HepG2 (cell line): ENCODE data around the gene MYO7A. TPM values are rescaled to one million over a fixed set of nuclear protein-coding genes. Genes with fewer than 3 reads are reported as not detected.

ENCODE experiments used
- ARID2 ChIP-seq: sonication (generic); formaldehyde crosslinking; IDR thresholded peaks from 2 replicates; pipeline ENCODE4 v1.8.1; 2022; ENCODE audit warnings: mild to moderate bottlenecking, missing genetic modification reagents, borderline replicate concordance
- BRCA1 ChIP-seq: sonication (generic); formaldehyde crosslinking; IDR thresholded peaks from 2 replicates; pipeline ENCODE4 v1.4.0; 2020; ENCODE audit warnings: missing genetic modification reagents
- GABPB1 ChIP-seq: IDR thresholded peaks from 2 replicates; pipeline ENCODE4 v1.6.1; 2016; ENCODE audit warnings: mild to moderate bottlenecking, missing genetic modification reagents, moderate library complexity, missing compliant biosample characterization
- HMG20B ChIP-seq: conservative IDR thresholded peaks from 2 replicates; pipeline ENCODE4 v1.6.1; 2016; ENCODE audit warnings: missing genetic modification reagents, missing compliant biosample characterization
- HMGA1 ChIP-seq: sonication (generic); formaldehyde crosslinking; conservative IDR thresholded peaks from 2 replicates; pipeline ENCODE4 v1.4.0; 2020; ENCODE audit warnings: missing genetic modification reagents
- HNRNPH1 ChIP-seq: fragments of 200-400 bp; formaldehyde crosslinking; optimal IDR thresholded peaks from 2 replicates; pipeline ENCODE3; 2017; ENCODE audit warnings: mild to moderate bottlenecking, low read depth, low read length
- LCORL ChIP-seq, 2 experiments: fragments of 450-650 bp in 1 of 2; sonication (generic) in 1 of 2; formaldehyde crosslinking in 1 of 2; IDR thresholded peaks; 2 replicates each; pipeline versions ENCODE4 v1.5.0 to v1.6.1; 2017 to 2020; ENCODE audit warnings: antibody characterized with exemption in 1 of 2, missing genetic modification reagents in 1 of 2
- NFYB ChIP-seq: sonication (generic); formaldehyde crosslinking; IDR thresholded peaks from 2 replicates; pipeline ENCODE4 v1.4.0; 2020; ENCODE audit warnings: missing genetic modification reagents
- POGZ ChIP-seq: sonication (generic); formaldehyde crosslinking; IDR thresholded peaks from 2 replicates; pipeline ENCODE4 v1.4.0; 2020; ENCODE audit warnings: mild to moderate bottlenecking, missing genetic modification reagents
- PTBP1 ChIP-seq: fragments of 200-400 bp; formaldehyde crosslinking; IDR thresholded peaks from 2 replicates; pipeline ENCODE4 v1.6.1; 2018; ENCODE audit warnings: low read length, low read depth; ENCODE audit not compliant: poor library complexity, severe bottlenecking
- SMAD3 ChIP-seq: sonication (generic); formaldehyde crosslinking; IDR thresholded peaks from 2 replicates; pipeline ENCODE4 v1.4.0; 2020; ENCODE audit warnings: missing genetic modification reagents
- TBX3 ChIP-seq: fragments of 450-650 bp; IDR thresholded peaks from 2 replicates; pipeline ENCODE4 v1.6.1; 2017; ENCODE audit warnings: antibody characterized with exemption, mild to moderate bottlenecking, inconsistent platforms, borderline replicate concordance
- TRIM24 ChIP-seq: sonication (generic); formaldehyde crosslinking; IDR thresholded peaks from 2 replicates; pipeline ENCODE4 v1.8.0; 2022; ENCODE audit warnings: mild to moderate bottlenecking, missing genetic modification reagents
- ZBTB38 ChIP-seq: sonication (generic); formaldehyde crosslinking; IDR thresholded peaks from 2 replicates; pipeline ENCODE4 v1.5.1; 2020; ENCODE audit warnings: mild to moderate bottlenecking, missing genetic modification reagents
- ZKSCAN8 ChIP-seq: IDR thresholded peaks from 2 replicates; pipeline ENCODE4 v1.6.1; 2016; ENCODE audit warnings: borderline replicate concordance, missing genetic modification reagents, missing compliant biosample characterization
- ZNF251 ChIP-seq: sonication (generic); formaldehyde crosslinking; IDR thresholded peaks from 2 replicates; pipeline ENCODE4 v1.9.0; 2021; ENCODE audit warnings: mild to moderate bottlenecking, missing genetic modification reagents
- ZNF713 ChIP-seq: sonication (generic); formaldehyde crosslinking; IDR thresholded peaks from 2 replicates; pipeline ENCODE4 v1.4.0; 2020; ENCODE audit warnings: mild to moderate bottlenecking, missing genetic modification reagents
- ZNF775 ChIP-seq: sonication (generic); formaldehyde crosslinking; IDR thresholded peaks from 2 replicates; pipeline ENCODE4 v1.4.0; 2020; ENCODE audit warnings: missing genetic modification reagents, mild to moderate bottlenecking, moderate library complexity, borderline replicate concordance
- polyA plus RNA-seq, 8 experiments: library from polyadenylated mRNA; depleted of rRNA in 3 of 8; stranded (reverse) in 7 of 8; unstranded in 1 of 8; fragments of >200 nt; fragmentation: Illumina TruSeq in 4 of 8; extraction: Trizol in 4 of 8; gene quantifications; 2 replicates each; pipeline versions ENCODE4 v1.2.1 to v1.2.3, GENCODE V29; 2011 to 2016; ENCODE audit warnings: low read depth in 4 of 8, missing spikeins in 1 of 8, mixed read lengths in 1 of 8; ENCODE audit not compliant: insufficient read depth in 1 of 8
- total RNA-seq, 5 experiments: library from RNA; depleted of rRNA; stranded (reverse); fragments of >200 nt; fragmentation: Illumina TruSeq; extraction: Trizol; gene quantifications; 2 replicates each; pipeline ENCODE4 v1.2.3, GENCODE V29; 2016; ENCODE audit warnings: low read depth in 1 of 5
- TF ChIP-seq, protein P1 (sequence below): sonication (generic); formaldehyde crosslinking; IDR thresholded peaks from 2 replicates; pipeline ENCODE4 v1.4.0; 2020; ENCODE audit warnings: mild to moderate bottlenecking, missing genetic modification reagents
- TF ChIP-seq, protein P2 (sequence below): sonication (generic); formaldehyde crosslinking; IDR thresholded peaks from 2 replicates; pipeline ENCODE4 v1.4.0; 2020; ENCODE audit warnings: mild to moderate bottlenecking, missing genetic modification reagents, borderline replicate concordance
- TF ChIP-seq, protein P3 (sequence below): sonication (generic); formaldehyde crosslinking; IDR thresholded peaks from 2 replicates; pipeline ENCODE4 v1.8.1; 2023; ENCODE audit warnings: mild to moderate bottlenecking, missing genetic modification reagents, borderline replicate concordance
- TF ChIP-seq, protein P4 (sequence below): sonication (generic); formaldehyde crosslinking; IDR thresholded peaks from 2 replicates; pipeline ENCODE4 v1.4.0; 2020; ENCODE audit warnings: mild to moderate bottlenecking, missing genetic modification reagents

The MYO7A gene
- total and polyA plus RNA-seq, 2 of the 13 experiments (the other 11 are each of a cell fraction or from before 2014, with no cell fraction given), result 7.5 to 10.0 TPM

DNA sequence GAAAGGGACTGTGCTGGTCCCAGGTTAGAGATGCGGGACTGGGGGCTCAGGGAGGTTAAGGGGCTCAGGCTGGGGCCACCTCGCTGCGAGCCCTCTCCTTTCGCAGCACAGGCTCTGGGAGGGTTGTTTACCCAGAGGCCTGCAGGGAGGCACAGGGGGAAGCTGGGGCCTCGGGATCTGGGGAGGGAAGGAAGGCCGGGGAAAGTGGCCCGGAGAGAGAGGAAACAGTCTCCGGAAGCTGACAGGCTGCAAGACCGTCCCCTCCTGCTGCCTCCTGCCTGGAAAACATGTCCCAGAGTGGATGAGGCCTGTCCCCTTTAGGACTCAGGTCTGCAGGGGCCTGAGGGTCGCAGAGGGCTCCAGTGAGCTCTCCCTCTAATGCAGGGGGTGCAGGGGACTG is 45.4 kb downstream of the MYO7A start (continued):
- TF ChIP-seq, protein P1, sequence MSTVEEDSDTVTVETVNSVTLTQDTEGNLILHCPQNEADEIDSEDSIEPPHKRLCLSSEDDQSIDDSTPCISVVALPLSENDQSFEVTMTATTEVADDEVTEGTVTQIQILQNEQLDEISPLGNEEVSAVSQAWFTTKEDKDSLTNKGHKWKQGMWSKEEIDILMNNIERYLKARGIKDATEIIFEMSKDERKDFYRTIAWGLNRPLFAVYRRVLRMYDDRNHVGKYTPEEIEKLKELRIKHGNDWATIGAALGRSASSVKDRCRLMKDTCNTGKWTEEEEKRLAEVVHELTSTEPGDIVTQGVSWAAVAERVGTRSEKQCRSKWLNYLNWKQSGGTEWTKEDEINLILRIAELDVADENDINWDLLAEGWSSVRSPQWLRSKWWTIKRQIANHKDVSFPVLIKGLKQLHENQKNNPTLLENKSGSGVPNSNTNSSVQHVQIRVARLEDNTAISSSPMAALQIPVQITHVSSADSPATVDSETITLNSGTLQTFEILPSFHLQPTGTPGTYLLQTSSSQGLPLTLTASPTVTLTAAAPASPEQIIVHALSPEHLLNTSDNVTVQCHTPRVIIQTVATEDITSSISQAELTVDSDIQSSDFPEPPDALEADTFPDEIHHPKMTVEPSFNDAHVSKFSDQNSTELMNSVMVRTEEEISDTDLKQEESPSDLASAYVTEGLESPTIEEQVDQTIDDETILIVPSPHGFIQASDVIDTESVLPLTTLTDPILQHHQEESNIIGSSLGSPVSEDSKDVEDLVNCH, result no peak
- TF ChIP-seq ZBTB38 (CRISPR knock-in tag), result peak; percentile 25; the same call in 1 of the 2 replicates
- TF ChIP-seq HMG20B, result no peak
- TF ChIP-seq PTBP1, result no peak
- no peak for TF ChIP-seq ZKSCAN8 (CRISPR knock-in tag)
- TF ChIP-seq, protein P2, sequence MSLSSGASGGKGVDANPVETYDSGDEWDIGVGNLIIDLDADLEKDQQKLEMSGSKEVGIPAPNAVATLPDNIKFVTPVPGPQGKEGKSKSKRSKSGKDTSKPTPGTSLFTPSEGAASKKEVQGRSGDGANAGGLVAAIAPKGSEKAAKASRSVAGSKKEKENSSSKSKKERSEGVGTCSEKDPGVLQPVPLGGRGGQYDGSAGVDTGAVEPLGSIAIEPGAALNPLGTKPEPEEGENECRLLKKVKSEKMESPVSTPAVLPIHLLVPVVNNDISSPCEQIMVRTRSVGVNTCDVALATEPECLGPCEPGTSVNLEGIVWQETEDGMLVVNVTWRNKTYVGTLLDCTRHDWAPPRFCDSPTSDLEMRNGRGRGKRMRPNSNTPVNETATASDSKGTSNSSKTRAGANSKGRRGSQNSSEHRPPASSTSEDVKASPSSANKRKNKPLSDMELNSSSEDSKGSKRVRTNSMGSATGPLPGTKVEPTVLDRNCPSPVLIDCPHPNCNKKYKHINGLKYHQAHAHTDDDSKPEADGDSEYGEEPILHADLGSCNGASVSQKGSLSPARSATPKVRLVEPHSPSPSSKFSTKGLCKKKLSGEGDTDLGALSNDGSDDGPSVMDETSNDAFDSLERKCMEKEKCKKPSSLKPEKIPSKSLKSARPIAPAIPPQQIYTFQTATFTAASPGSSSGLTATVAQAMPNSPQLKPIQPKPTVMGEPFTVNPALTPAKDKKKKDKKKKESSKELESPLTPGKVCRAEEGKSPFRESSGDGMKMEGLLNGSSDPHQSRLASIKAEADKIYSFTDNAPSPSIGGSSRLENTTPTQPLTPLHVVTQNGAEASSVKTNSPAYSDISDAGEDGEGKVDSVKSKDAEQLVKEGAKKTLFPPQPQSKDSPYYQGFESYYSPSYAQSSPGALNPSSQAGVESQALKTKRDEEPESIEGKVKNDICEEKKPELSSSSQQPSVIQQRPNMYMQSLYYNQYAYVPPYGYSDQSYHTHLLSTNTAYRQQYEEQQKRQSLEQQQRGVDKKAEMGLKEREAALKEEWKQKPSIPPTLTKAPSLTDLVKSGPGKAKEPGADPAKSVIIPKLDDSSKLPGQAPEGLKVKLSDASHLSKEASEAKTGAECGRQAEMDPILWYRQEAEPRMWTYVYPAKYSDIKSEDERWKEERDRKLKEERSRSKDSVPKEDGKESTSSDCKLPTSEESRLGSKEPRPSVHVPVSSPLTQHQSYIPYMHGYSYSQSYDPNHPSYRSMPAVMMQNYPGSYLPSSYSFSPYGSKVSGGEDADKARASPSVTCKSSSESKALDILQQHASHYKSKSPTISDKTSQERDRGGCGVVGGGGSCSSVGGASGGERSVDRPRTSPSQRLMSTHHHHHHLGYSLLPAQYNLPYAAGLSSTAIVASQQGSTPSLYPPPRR (CRISPR knock-in tag), result 0 out of 2 replicates have a peak, but pooled peaks have one; percentile 34
- no peak for TF ChIP-seq POGZ
- TF ChIP-seq, protein P3, sequence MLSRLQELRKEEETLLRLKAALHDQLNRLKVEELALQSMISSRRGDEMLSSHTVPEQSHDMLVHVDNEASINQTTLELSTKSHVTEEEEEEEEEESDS (CRISPR knock-in tag), result no peak
- TF ChIP-seq TBX3, result no peak
- TF ChIP-seq ZNF713 (CRISPR knock-in tag), result no peak
- TF ChIP-seq TRIM24, result no peak
- TF ChIP-seq ARID2, result no peak
- TF ChIP-seq HNRNPH1, result no peak
- no peak for TF ChIP-seq ZNF775 (CRISPR knock-in tag)
- no peak for TF ChIP-seq NFYB (CRISPR knock-in tag)
- TF ChIP-seq ZNF251, result no peak
- no peak for TF ChIP-seq SMAD3
- no peak for TF ChIP-seq HMGA1 (CRISPR knock-in tag)
- no peak for TF ChIP-seq GABPB1 (CRISPR knock-in tag)
- no peak for TF ChIP-seq LCORL (IDR thresholded peaks at IDR 0.05)
- TF ChIP-seq LCORL (CRISPR knock-in tag; IDR thresholded peaks at IDR 0.05), result peak; percentile 77
- TF ChIP-seq, protein P4, sequence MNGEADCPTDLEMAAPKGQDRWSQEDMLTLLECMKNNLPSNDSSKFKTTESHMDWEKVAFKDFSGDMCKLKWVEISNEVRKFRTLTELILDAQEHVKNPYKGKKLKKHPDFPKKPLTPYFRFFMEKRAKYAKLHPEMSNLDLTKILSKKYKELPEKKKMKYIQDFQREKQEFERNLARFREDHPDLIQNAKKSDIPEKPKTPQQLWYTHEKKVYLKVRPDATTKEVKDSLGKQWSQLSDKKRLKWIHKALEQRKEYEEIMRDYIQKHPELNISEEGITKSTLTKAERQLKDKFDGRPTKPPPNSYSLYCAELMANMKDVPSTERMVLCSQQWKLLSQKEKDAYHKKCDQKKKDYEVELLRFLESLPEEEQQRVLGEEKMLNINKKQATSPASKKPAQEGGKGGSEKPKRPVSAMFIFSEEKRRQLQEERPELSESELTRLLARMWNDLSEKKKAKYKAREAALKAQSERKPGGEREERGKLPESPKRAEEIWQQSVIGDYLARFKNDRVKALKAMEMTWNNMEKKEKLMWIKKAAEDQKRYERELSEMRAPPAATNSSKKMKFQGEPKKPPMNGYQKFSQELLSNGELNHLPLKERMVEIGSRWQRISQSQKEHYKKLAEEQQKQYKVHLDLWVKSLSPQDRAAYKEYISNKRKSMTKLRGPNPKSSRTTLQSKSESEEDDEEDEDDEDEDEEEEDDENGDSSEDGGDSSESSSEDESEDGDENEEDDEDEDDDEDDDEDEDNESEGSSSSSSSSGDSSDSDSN (CRISPR knock-in tag), result peak; percentile 79
- TF ChIP-seq BRCA1 (CRISPR knock-in tag), result no peak
